Panc1 (cell line): ENCODE data around the gene UBE2K.
"Not testable (repeated sequence)": the region's sequence is repeated elsewhere in the genome, so short reads cannot be mapped to it uniquely, and the experiment has no call there.

Experiments used
- CTCF ChIP-seq: fragments of 450-650 bp; IDR thresholded peaks from 2 replicates; pipeline ENCODE4 v1.5.1; 2017; ENCODE audit warnings: mild to moderate bottlenecking
- POLR2AphosphoS5 ChIP-seq: IDR thresholded peaks from 2 replicates; pipeline ENCODE4 v1.6.1; 2012; ENCODE audit warnings: mild to moderate bottlenecking, low read depth, low read length, moderate library complexity

DNA sequence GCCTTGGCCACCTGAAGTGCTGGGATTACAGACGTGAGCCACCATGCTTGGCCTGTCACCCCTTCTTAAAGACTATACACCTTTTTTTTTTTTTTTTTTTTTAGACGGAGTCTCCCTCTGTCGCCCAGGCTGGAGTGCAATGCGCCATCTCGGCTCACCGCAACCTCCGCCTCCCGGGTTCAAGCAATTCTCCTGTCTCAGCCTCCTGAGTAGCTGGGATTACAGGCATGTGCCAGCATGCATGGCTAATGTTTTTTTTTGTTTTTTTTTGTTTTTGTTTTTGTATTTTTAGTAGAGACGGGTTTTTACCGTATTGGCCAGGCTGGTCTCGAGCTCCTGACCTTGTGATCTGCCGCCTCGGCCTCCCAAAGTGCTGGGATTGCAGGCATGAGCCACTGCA lies 6.9 kb downstream of the UBE2K start:
- TF ChIP-seq CTCF, POLR2AphosphoS5: not testable (repeated sequence)
